ENCODE data around the gene STOX2. TPM values are rescaled to one million over a fixed set of nuclear protein-coding genes. Genes with fewer than 3 reads are reported as not detected.

The STOX2 gene
- total RNA-seq, 4 donors from 2014 or later, result 8.6 to 19.6 (median 12.7) TPM

DNA sequence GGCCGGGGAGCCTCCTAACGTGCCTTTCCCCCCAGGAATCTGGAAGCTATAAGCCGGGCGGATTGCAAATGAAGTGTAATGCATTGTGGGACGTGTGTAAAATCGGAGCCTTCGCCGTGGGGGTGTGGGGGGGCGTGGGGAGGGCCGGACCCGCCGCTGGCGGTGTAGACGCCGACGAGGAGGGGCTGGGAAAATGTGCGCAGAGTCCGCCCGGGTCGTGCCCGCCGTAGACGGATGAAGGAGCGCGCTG, 1.3 kb downstream of the STOX2 start:
- Histone ChIP-seq H3K27ac (no peak overlapping the region), H3K4me3 (peak overlapping the region; percentile 73), H3K36me3 (no peaks in the 10 kb centered on the region), H3K9me3 (no peaks in the 10 kb centered on the region), H3K4me1 (peaks cover 26% of the 10 kb centered on the region), H3K27me3 (peaks cover 4% of the 10 kb centered on the region)
- WGBS, result 2% methylated on average over 16 of the region's 25 CpGs
- DNase-seq (ENCODE audit: low spot score in 2 of 2), result no peak
- TF ChIP-seq POLR2AphosphoS5 (IDR thresholded peaks at IDR 0.05), result no peak
- TF ChIP-seq POLR2A (IDR thresholded peaks at IDR 0.05), result no peak
- TF ChIP-seq EP300 (IDR thresholded peaks at IDR 0.05), result no peak
- TF ChIP-seq, protein P1, sequence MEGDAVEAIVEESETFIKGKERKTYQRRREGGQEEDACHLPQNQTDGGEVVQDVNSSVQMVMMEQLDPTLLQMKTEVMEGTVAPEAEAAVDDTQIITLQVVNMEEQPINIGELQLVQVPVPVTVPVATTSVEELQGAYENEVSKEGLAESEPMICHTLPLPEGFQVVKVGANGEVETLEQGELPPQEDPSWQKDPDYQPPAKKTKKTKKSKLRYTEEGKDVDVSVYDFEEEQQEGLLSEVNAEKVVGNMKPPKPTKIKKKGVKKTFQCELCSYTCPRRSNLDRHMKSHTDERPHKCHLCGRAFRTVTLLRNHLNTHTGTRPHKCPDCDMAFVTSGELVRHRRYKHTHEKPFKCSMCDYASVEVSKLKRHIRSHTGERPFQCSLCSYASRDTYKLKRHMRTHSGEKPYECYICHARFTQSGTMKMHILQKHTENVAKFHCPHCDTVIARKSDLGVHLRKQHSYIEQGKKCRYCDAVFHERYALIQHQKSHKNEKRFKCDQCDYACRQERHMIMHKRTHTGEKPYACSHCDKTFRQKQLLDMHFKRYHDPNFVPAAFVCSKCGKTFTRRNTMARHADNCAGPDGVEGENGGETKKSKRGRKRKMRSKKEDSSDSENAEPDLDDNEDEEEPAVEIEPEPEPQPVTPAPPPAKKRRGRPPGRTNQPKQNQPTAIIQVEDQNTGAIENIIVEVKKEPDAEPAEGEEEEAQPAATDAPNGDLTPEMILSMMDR (IDR thresholded peaks at IDR 0.05), result no peak

DNA sequence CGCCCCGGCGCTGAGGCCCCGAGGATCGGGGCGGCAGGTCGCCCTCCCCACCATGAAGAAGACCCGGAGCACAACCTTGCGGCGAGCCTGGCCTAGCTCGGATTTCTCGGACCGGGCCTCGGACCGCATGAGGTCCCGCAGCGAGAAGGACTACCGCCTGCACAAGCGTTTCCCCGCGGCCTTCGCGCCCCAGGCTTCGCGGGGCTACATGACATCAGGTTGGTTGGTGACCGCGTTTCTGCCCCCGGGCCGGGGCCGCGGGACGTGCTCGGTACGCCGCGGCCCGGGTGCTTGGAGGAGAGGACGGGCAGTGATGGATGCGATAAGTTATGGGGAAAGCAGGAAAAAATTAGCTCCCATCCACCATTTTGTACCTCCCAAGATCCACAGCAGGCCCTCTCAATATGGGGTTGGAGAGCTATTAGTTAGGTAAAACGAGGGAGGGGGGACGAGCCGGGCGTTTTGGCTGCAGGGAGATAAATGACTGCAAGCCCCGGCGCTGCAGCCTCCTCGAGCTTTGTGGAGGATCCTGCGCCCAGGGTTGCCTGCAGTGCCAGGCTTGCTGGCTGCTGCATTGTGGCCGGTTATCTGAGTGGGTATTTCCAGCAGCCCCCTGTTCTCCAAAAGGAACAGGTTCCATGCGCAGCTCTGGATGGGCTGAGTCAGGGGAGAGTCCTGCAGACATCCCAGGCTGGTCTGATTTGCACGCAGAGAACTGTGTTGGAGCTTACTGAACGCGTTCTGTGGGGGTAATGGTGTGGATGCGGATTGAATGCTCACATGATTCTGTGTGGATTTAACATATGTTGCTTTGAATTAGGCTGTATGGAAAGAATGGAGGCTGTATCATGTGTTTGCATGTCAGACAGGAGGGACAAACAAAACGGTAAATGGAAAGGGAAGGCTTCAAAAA, 1.9 kb downstream of the STOX2 start:
- WGBS, result 9% methylated on average over 32 of the region's 54 CpGs
- Histone ChIP-seq H3K9me3 (no peaks in the 10 kb centered on the region), H3K36me3 (no peaks in the 10 kb centered on the region), H3K4me3 (peak overlapping the region; percentile 73), H3K27me3 (peaks cover 4% of the 10 kb centered on the region), H3K4me1 (peaks cover 26% of the 10 kb centered on the region), H3K27ac (no peak overlapping the region)
- no peak for DNase-seq (ENCODE audit: low spot score in 2 of 2)
- TF ChIP-seq POLR2AphosphoS5 (IDR thresholded peaks at IDR 0.05), result no peak
- TF ChIP-seq, protein P1 (IDR thresholded peaks at IDR 0.05), result no peak
- no peak for TF ChIP-seq EP300 (IDR thresholded peaks at IDR 0.05)
- no peak for TF ChIP-seq POLR2A (IDR thresholded peaks at IDR 0.05)

DNA sequence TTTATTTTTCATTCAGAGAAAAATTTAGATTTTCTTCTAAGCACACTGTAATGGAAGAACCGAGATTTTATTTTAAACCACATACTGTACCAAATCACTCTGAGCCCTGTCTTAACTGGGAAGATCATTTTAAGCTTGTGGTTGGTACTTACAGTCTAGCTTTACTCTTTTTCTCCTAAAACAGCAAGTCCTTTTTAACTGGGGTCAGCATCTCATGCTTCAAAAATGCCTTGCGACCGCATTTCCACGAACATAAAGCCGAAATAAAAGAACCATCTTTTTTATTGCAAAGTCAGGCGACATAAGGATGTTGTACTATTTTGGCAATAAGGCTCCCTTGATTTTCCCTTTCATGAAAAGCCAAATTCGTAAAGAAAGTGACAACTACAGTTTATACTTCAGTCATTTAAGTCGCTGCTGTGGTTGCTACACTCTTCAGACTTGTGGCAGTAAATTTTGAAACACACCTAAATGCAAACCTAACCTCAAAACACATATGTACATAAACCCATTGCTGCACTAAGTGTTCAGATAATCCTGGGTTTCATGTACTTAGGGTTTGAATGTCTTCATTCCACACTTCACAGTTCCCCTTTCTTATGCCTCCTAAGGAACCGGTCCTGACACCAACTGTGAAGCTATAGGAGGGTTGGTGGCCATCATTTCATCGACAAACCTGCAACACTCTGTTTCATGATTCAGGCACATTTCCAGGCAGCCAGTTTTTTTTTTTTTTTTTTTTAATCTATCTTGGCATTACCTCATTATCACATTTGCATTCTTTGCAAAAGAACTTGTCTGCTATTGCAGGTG, 3.0 kb downstream of the STOX2 start:
- 70% methylated on average over 10 of the region's 10 CpGs for whole genome bisulfite sequencing
- Histone ChIP-seq H3K9me3 (no peaks in the 10 kb centered on the region), H3K27me3 (peaks cover 4% of the 10 kb centered on the region), H3K4me3 (no peak overlapping the region), H3K36me3 (no peaks in the 10 kb centered on the region), H3K4me1 (peaks cover 26% of the 10 kb centered on the region), H3K27ac (no peak overlapping the region)
- no peak for DNase-seq (ENCODE audit: low spot score in 2 of 2)
- TF ChIP-seq, protein P1 (IDR thresholded peaks at IDR 0.05), result no peak
- TF ChIP-seq POLR2A (IDR thresholded peaks at IDR 0.05) (no peak), EP300 (IDR thresholded peaks at IDR 0.05) (no peak), POLR2AphosphoS5 (IDR thresholded peaks at IDR 0.05) (no peak)

DNA sequence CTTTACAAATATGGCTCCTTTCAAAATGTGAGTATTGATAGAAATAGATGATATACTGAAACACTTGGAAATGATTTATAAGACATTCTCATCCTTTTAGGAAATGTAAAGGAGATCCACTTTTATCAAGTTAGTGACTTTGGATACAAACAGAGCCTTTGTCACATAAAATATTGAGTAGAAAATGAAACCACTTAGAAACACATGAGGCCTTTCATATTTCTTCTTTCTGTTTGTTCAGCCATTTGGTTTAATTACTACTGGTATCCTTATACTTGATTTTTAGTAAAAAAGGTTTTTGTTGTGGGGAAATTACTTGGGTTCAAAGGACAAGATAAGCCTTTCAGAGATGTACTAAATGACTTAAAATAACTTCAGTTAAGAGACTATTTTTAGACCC, 4.1 kb downstream of the STOX2 start:
- DNase-seq (ENCODE audit: low spot score in 2 of 2), result no peak
- TF ChIP-seq POLR2AphosphoS5 (IDR thresholded peaks at IDR 0.05), result no peak
- Histone ChIP-seq H3K9me3 (no peaks in the 10 kb centered on the region), H3K4me3 (no peak overlapping the region), H3K36me3 (no peaks in the 10 kb centered on the region), H3K27me3 (peaks cover 4% of the 10 kb centered on the region), H3K4me1 (peaks cover 26% of the 10 kb centered on the region), H3K27ac (no peak overlapping the region)

DNA sequence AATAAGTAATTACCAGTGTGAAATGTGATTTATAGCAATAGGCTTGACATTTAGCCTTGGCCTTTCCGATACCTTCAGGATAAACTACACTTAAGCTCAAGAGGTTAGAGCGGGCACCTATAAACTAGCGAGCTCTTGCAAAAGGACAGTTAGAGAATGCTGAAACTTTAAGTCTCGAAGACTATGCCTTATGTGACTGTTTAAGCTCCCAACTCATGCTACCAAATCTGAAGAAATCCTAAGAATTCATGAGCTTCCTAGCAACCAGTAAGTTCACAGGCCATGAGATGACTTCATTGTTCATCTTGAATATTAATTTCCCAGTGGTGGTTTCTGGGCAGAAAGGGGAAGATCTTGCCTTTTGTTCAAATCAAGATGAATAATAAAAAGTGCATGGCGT, 4.7 kb downstream of the STOX2 start:
- H3K4me1 ChIP-seq, result peaks cover 26% of the 10 kb centered on the region
- H3K27me3 ChIP-seq, result peaks cover 4% of the 10 kb centered on the region
- WGBS, result 88% methylated on average over 5 of the region's 5 CpGs
- TF ChIP-seq EP300 (IDR thresholded peaks at IDR 0.05), result no peak
- no peaks in the 10 kb centered on the region for H3K9me3 ChIP-seq
- no peak overlapping the region for H3K4me3 ChIP-seq
- H3K36me3 ChIP-seq, result no peaks in the 10 kb centered on the region
- H3K27ac ChIP-seq, result no peak overlapping the region
- no peak for DNase-seq (ENCODE audit: low spot score in 2 of 2)

DNA sequence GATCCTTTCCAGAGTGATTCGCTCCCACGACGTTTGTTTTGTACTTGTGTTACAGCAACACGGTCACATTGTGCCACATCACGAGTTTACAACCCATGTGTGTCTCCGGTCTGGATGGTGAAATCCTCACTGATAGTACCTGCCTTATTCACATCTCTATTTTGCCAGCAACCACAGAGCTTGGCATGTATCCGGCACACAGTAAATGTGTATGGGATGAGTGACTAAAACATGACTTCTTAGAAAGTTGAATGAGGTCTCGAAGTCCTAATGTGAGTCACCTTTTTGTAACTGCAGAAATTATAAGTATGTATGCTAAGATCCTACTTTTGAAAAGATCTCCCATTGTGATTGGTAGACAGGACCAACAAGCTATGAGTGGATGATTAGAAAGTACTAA, 7.5 kb downstream of the STOX2 start:
- H3K9me3 ChIP-seq, result no peaks in the 10 kb centered on the region
- H3K27me3 ChIP-seq, result no peaks in the 10 kb centered on the region

More for the DNA sequence above, 7.5 kb downstream of the STOX2 start:
- DNase-seq (ENCODE audit: low spot score in 2 of 2), result no peak
- H3K27ac ChIP-seq, result no peak overlapping the region
- WGBS, result 95% methylated on average over 8 of the region's 8 CpGs
- TF ChIP-seq, protein P1 (IDR thresholded peaks at IDR 0.05), result no peak
- TF ChIP-seq EP300 (IDR thresholded peaks at IDR 0.05), result no peak
- H3K36me3 ChIP-seq, result no peaks in the 10 kb centered on the region
- H3K4me1 ChIP-seq, result peaks cover 6% of the 10 kb centered on the region
- no peak overlapping the region for H3K4me3 ChIP-seq
